Adrenal gland (tissue), 12 donors: ENCODE measurements around the gene CETN1. TPM values are rescaled to one million over a fixed set of nuclear protein-coding genes. Genes with fewer than 3 reads are reported as not detected.

ENCODE experiments used
- DNase-seq, 7 donors: peaks; one replicate each; pipeline ENCODE4 v3.0.0-alpha.2; 2019 to 2020
- H3K27ac ChIP-seq, 5 donors: fragments of 200-600 bp; sonication (generic) in 4 of 5; 1 replicate in 3 of 5; 2 replicates in 2 of 5; pipeline versions ENCODE4 v1.5.1 to v1.8.0; 2016 to 2020; ENCODE audit warnings: mild to moderate bottlenecking in 1 of 5
- H3K27me3 ChIP-seq: fragments of 200-600 bp; 2 replicates; pipeline ENCODE4 v1.8.0; 2021
- H3K36me3 ChIP-seq, 2 donors: fragments of 200-600 bp; replicated peaks in 1 of 2; 1 replicate in 1 of 2; 2 replicates in 1 of 2; pipeline versions ENCODE4 v1.5.1 to v1.8.0; 2018 to 2022
- H3K4me1 ChIP-seq, 2 donors: fragments of 200-600 bp; replicated peaks in 1 of 2; 1 replicate in 1 of 2; 2 replicates in 1 of 2; pipeline versions ENCODE4 v1.5.1 to v1.8.0; 2018 to 2021
- H3K4me3 ChIP-seq, 4 donors: fragments of 200-600 bp; sonication (generic) in 3 of 4; one replicate each; pipeline ENCODE4 v1.5.1; 2016 to 2018
- H3K9me3 ChIP-seq, 3 donors: fragments of 200-600 bp; sonication (generic) in 1 of 3; replicated peaks in 1 of 3; 1 replicate in 2 of 3; 2 replicates in 1 of 3; pipeline versions ENCODE4 v1.5.1 to v1.8.0; 2016 to 2021
- CTCF ChIP-seq, 6 experiments: fragments of 450-650 bp in 4 of 6; fragments of 200-600 bp in 2 of 6; sonication (generic) in 1 of 6; IDR thresholded peaks; 1 replicate in 5 of 6; 2 replicates in 1 of 6; pipeline versions ENCODE4 v1.5.1 to v1.8.0; 2016 to 2021; ENCODE audit warnings: antibody characterized with exemption in 6 of 6, mild to moderate bottlenecking in 2 of 6, moderate library complexity in 1 of 6
- POLR2A ChIP-seq, 2 donors: fragments of 450-650 bp; IDR thresholded peaks; one replicate each; pipeline ENCODE4 v1.6.1; 2017; ENCODE audit warnings: antibody characterized with exemption in 2 of 2, mild to moderate bottlenecking in 2 of 2, moderate library complexity in 1 of 2
- whole genome bisulfite sequencing, 4 donors: extraction: QIAGEN DNeasy Blood & Tissue Kit in 2 of 4; methylation state at CpG; one replicate each; pipeline versions ENCODE4 v1.1.5 to v1.1.7; 2013 to 2017; 5-methylcytosine and 5-hydroxymethylcytosine counted together
- intact Hi-C, 2 donors: fragments of 100-400 bp; cut with DNase I; formaldehyde crosslinking; loops; one replicate each; pipeline versions ENCODE4 v1.14.1 to v1.15.0; 2022 to 2023
- polyA plus RNA-seq, 3 donors: library from polyadenylated mRNA; stranded (reverse); fragments of 200-250 nt in 2 of 3; fragments of 350-450 nt in 1 of 3; fragmentation: Illumina TruSeq in 1 of 3; extraction: RNeasy Lipid Tissue Mini Kit (QIAGEN cat#74804) in 1 of 3; gene quantifications; one replicate each; pipeline ENCODE4 v1.2.3, GENCODE V29; 2013 to 2014
- total RNA-seq, 9 donors: library from RNA; depleted of rRNA in 4 of 9; stranded (reverse); fragments of >200 nt in 4 of 9; fragments of 120-200 nt in 1 of 9; fragmentation: NEBNext Ultra II Directional in 1 of 9; extraction: Animal tissue kit (Norgen Biotek cat#: 25700) in 1 of 9; gene quantifications; one replicate each; pipeline versions ENCODE4 v1.1.0 to v1.2.4, GENCODE V29; 2013 to 2023
- donor health status: healthy with polysubstance abuse.
- donor health status: Bipolar disorder and iron deficiency.
- donor health status: DM: yes; HTN: yes; CAD: no.
- donor health status: DM: no; HTN: no; CAD: no.
- donor health status: DM: no; HTN: no; CAD: no.
- donor health status: DM: yes; HTN: yes; CAD: no.

Gene CETN1
- total and polyA plus RNA-seq, 12 donors, result not detected

GRCh38 chr18:617970-618504 lies 37.9 kb downstream of the CETN1 start:
- 59 to 75% (median 74%) methylated on average over 13 of the region's 13 CpGs for WGBS, 4 donors
- no peak overlapping the region for H3K27ac ChIP-seq
- H3K4me1 ChIP-seq, result peaks cover 0 to 14% of the 10 kb centered on the region in 2 donors
- H3K4me3 ChIP-seq, result no peak overlapping the region
- no peaks in the 10 kb centered on the region for H3K9me3 ChIP-seq
- intact Hi-C loops, result loop anchor here in 1 of 2 donors (10.0 kb wide), 1 partner anchor 323 kb away; no protein-coding TSS in a partner anchor
- no peaks in the 10 kb centered on the region for H3K27me3 ChIP-seq
- no peaks in the 10 kb centered on the region for H3K36me3 ChIP-seq
- TF ChIP-seq POLR2A (IDR thresholded peaks at IDR 0.05) (no peak), CTCF (IDR thresholded peaks at IDR 0.05) (no peak)
- no peak for DNase-seq

DNA sequence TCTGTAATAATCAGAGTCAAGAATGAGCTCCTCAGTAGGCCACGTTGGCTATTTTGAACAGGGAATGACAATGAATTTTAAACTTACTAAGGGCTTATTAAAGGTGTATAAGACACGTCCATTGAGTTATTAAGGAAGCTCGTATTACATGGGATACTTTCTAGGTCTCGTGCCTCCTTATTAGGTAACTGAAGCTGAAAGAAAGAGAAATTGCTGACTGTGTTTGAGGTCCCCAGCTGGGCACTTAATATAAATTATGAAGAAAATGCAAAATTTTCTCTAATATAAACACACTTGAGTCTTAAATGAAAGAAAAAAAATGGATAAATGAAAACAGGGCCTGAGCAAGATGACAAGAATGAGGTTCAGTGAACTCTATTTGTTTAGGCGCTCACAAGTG lies 38.4 kb downstream of the CETN1 start:
- intact Hi-C loops, result loop anchor here in 1 of 2 donors (10.0 kb wide), 1 partner anchor 324 kb away; no protein-coding TSS in a partner anchor
- Histone ChIP-seq H3K36me3 (no peaks in the 10 kb centered on the region), H3K9me3 (no peaks in the 10 kb centered on the region), H3K27ac (no peak overlapping the region), H3K4me1 (peaks cover 0 to 14% of the 10 kb centered on the region in 2 donors), H3K27me3 (no peaks in the 10 kb centered on the region), H3K4me3 (no peak overlapping the region)
- no peak for DNase-seq
- TF ChIP-seq CTCF (IDR thresholded peaks at IDR 0.05), result no peak
- no peak for TF ChIP-seq POLR2A (IDR thresholded peaks at IDR 0.05)
- WGBS, 4 donors, result 76 to 87% (median 80%) methylated on average over 5 of the region's 5 CpGs

- intact Hi-C loops, result loop anchor here (10.0 kb wide), 2 partner anchors 103 to 213 kb away; no protein-coding TSS in a partner anchor
- Histone ChIP-seq H3K27ac (no peak overlapping the region), H3K36me3 (no peaks in the 10 kb centered on the region), H3K9me3 (no peaks in the 10 kb centered on the region), H3K4me3 (no peak overlapping the region), H3K27me3 (no peaks in the 10 kb centered on the region), H3K4me1 (peaks cover 0 to 3% of the 10 kb centered on the region in 2 donors)
- 39 to 52% (median 48%) methylated on average over 7 of the region's 7 CpGs for WGBS, 4 donors
- DNase-seq, result no peak
- TF ChIP-seq CTCF (IDR thresholded peaks at IDR 0.05) (no peak), POLR2A (IDR thresholded peaks at IDR 0.05) (no peak)
Observed at GRCh38 chr18:621291-622043, 41.3 kb downstream of the CETN1 start.

- WGBS, 4 donors, result 69 to 82% (median 71%) methylated on average over 6 of the region's 6 CpGs
Observed at GRCh38 chr18:622289-622688, 42.1 kb downstream of the CETN1 start.

More at GRCh38 chr18:622289-622688, 42.1 kb downstream of the CETN1 start:
- Histone ChIP-seq H3K9me3 (no peaks in the 10 kb centered on the region), H3K27ac (no peak overlapping the region), H3K4me3 (no peak overlapping the region), H3K27me3 (no peaks in the 10 kb centered on the region), H3K4me1 (no peaks in the 10 kb centered on the region), H3K36me3 (no peaks in the 10 kb centered on the region)
- TF ChIP-seq POLR2A (IDR thresholded peaks at IDR 0.05), result no peak
- intact Hi-C loops, result loop anchor here (10.0 kb wide), 2 partner anchors 103 to 213 kb away; no protein-coding TSS in a partner anchor
- no peak for DNase-seq
